Heart left ventricle (tissue), 16 donors: ENCODE data around the gene TMEM209. TPM values are rescaled to one million over a fixed set of nuclear protein-coding genes. Genes with fewer than 3 reads are reported as not detected.
A peak's percentile ranks its signal among the peaks of the same experiment; 100 is the strongest.
"Not testable (repeated sequence)": the region's sequence is repeated elsewhere in the genome, so short reads cannot be mapped to it uniquely, and the experiment has no call there.

Experiments
- ATAC-seq, 4 donors: fragments of 200-7000 bp; cut with Tn5 transposase; one replicate each; pipeline ENCODE4 v1.9.1; 2020 to 2022; ENCODE audit warnings: moderate library complexity in 4 of 4, mild to moderate bottlenecking in 3 of 4, moderate number of reproducible peaks in 1 of 4
- DNase-seq, 5 donors: peaks; one replicate each; pipeline ENCODE4 v3.0.0-alpha.2; 2020
- H3K27ac ChIP-seq, 12 donors: fragments of 200-600 bp; sonication (generic) in 4 of 12; one replicate each; pipeline versions ENCODE4 v1.5.0 to v1.8.0; 2016 to 2022; ENCODE audit warnings: mild to moderate bottlenecking in 2 of 12
- H3K27me3 ChIP-seq, 9 donors: fragments of 200-600 bp; sonication (generic) in 2 of 9; one replicate each; pipeline versions ENCODE4 v1.5.1 to v1.8.0; 2016 to 2022; ENCODE audit warnings: mild to moderate bottlenecking in 3 of 9
- H3K36me3 ChIP-seq, 9 donors: fragments of 200-600 bp; sonication (generic) in 2 of 9; one replicate each; pipeline versions ENCODE4 v1.5.0 to v1.8.0; 2018 to 2022; ENCODE audit warnings: mild to moderate bottlenecking in 2 of 9
- H3K4me1 ChIP-seq, 12 donors: fragments of 200-600 bp; sonication (generic) in 4 of 12; one replicate each; pipeline versions ENCODE4 v1.5.0 to v1.8.0; 2016 to 2022; ENCODE audit warnings: mild to moderate bottlenecking in 3 of 12
- H3K4me3 ChIP-seq, 12 donors: fragments of 200-600 bp; sonication (generic) in 4 of 12; one replicate each; pipeline versions ENCODE4 v1.5.0 to v1.8.0; 2017 to 2022; ENCODE audit warnings: mild to moderate bottlenecking in 9 of 12, moderate library complexity in 4 of 12
- H3K9me3 ChIP-seq, 12 donors: fragments of 200-600 bp; sonication (generic) in 4 of 12; one replicate each; pipeline versions ENCODE4 v1.5.0 to v1.8.0; 2016 to 2022; ENCODE audit warnings: mild to moderate bottlenecking in 1 of 12
- CTCF ChIP-seq, 12 donors: fragments of 200-600 bp; sonication (generic) in 4 of 12; IDR thresholded peaks; one replicate each; pipeline versions ENCODE4 v1.5.0 to v1.8.0; 2018 to 2022; ENCODE audit warnings: antibody characterized with exemption in 12 of 12, mild to moderate bottlenecking in 5 of 12
- POLR2A ChIP-seq, 2 donors: fragments of 450-650 bp; IDR thresholded peaks; one replicate each; pipeline ENCODE4 v1.6.1; 2017; ENCODE audit warnings: antibody characterized with exemption in 2 of 2, mild to moderate bottlenecking in 2 of 2, moderate library complexity in 2 of 2
- WGBS, 4 donors: extraction: QIAGEN DNeasy Blood & Tissue Kit in 2 of 4; methylation state at CpG; one replicate each; pipeline versions ENCODE4 v1.1.5 to v1.1.7; 2013 to 2018; 5-methylcytosine and 5-hydroxymethylcytosine counted together
- intact Hi-C, 10 donors: fragments of 100-400 bp; cut with DNase I; formaldehyde crosslinking; loops; one replicate each; pipeline versions ENCODE4 v1.11.1 to v1.14.2; 2022
- long read RNA-seq, 3 donors: library from polyadenylated mRNA; unstranded; transcript quantifications; one replicate each; pipeline ENCODE4 v2.0.0, GENCODE V29; 2020 to 2021
- polyA plus RNA-seq, 2 donors: library from polyadenylated mRNA; stranded (reverse); fragments of 200-250 nt; gene quantifications; one replicate each; pipeline ENCODE4 v1.2.3, GENCODE V29; 2013
- total RNA-seq, 9 donors: library from RNA; depleted of rRNA in 2 of 9; stranded (reverse); fragments of >200 nt in 2 of 9; fragmentation: NEBNext Ultra II Directional in 3 of 9; extraction: Animal tissue kit (Norgen Biotek cat#: 25700) in 3 of 9; gene quantifications; one replicate each; pipeline versions ENCODE4 v1.1.0 to v1.2.4, GENCODE V29; 2016 to 2023
- donor health status: ischemic (EF 13 %, LVEDD 7.1; RV severe dilation, severe dysfunction).
- donor health status: healthy with polysubstance abuse.
- donor health status: DM: no; HTN: yes; CAD: no.
- donor health status: DM: no; HTN: no; CAD: no.
- donor health status: ischemic (EF 25% LVEDD 6.9; RV normal size, moderate dysfunction).
- donor health status: ischemic (EF 25% LVEDD 5.7; RV mildly dilated, moderate dysfunction).
- donor health status: healthy.
- donor health status: DM: yes; HTN: yes; CAD: no.
- donor health status: ischemic (EF 35%, LVEDD 5.7; RV mildly dilated, moderate dysfunction).
- donor health status: nonischemic (EF 11% LVEDD 7.7; RV severe dilation, severe dysfunction).
- donor health status: DM: yes; HTN: yes; CAD: no.
- donor health status: PGD.
- donor health status: ischemic (EF 29% LVEDD 5.4; RV normal size, mild dysfunction).
- donor health status: nonischemic (EF 23%, LVEDD 6.1; RV moderate dilation, normal function).

TMEM209 gene
- total RNA-seq (10 to 100 TPM in 5 of 9 donors, 1 to 10 TPM in 4; 7.3 to 15.0 (median 10.1) TPM), polyA plus RNA-seq (1 to 10 TPM; 4.4 to 8.4 TPM)
- long read RNA-seq, donor 1, transcript TMEM209-201 (15 exons, 3,545 nt) = major isoform, 5 of 7 reads
- long read RNA-seq, donor 1, partial matches to known transcripts = 2 of 7 reads
- long read RNA-seq, donor 1, other reads (novel, unspliced or antisense) = 0 of 7 reads
- long read RNA-seq, donor 2, transcript TMEM209-201 (15 exons, 3,545 nt) = major isoform, 6 of 16 reads
- long read RNA-seq, donor 2, partial matches to known transcripts = 3 of 16 reads
- long read RNA-seq, donor 2, other reads (novel, unspliced or antisense) = 3 of 16 reads
- long read RNA-seq, donor 3, partial matches to known transcripts = 1 of 3 reads
- long read RNA-seq, donor 3, other reads (novel, unspliced or antisense) = 1 of 3 reads

DNA sequence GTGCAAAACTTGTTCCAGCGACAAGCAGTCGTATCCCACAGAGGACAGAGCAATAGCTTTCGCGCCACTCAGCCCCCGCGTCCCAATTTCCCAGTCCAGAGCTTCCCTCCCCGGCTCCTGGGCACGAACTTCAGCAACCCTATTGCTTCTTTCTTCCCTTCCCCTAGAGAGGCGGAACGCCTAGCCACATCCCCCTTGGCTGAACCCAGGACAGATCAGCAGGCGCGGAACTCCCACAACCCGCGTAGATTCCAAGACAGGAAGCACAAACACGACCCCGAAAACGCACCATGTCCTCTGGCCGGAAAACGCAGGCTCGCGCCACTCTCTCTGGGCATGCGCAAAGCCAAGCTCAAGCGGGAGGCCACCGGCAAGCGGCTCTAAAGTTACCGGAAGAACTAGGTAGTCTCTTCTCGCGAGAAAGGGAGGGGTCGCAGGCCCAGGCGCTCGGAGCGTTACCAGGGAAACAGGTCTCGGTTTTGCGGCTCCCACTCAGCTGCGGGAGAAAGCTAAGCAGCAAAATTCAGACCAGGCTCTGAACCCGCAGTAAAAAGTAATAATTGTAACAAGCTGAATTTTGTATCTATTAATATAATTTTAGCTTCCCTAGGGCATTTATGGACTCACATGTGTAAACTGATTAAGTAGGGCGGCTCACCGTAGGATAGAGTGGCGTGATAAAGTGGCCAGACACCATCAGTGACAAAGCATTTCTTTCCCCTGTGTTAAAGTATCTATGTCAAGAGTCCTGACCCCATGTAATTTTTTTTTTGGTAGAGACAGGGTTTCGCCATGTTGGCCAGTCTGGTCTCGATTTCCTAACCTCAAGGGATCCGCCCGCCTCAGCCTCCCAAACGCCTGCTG lies at the start of gene TMEM209:
Gene TMEM209, minus strand, starts transcription at position 323 of the 864 bp plus-strand sequence. Its CDS starts 31 bp downstream, at position 292.
- Histone ChIP-seq H3K27ac (peak within 1 kb of the TSS; percentile 62 to 93 (median 90)), H3K4me1 (peaks cover 0 to 18% (median 5%) of the 10 kb centered on the region in 12 donors), H3K4me3 (peak within 1 kb of the TSS; percentile 65 to 94 (median 78)), H3K9me3 (no peaks in the 10 kb centered on the region), H3K27me3 (no peaks in the 10 kb centered on the region), H3K36me3 (peaks cover 0 to 35% (median 33%) of the 10 kb centered on the region in 9 donors)
- peak in 1 of 12 donors; percentile 8 for TF ChIP-seq CTCF (IDR thresholded peaks at IDR 0.05)
- TF ChIP-seq POLR2A (IDR thresholded peaks at IDR 0.05) = peak in 1 of 2 donors; percentile 69
- intact Hi-C loops = loop anchor here in 3 of 10 donors (2.0 to 5.0 kb wide), 3 partner anchors 133 to 237 kb away; partner anchors contain the start of genes KLHDC10 (in 2 of the 3) and CEP41 (in 1 of the 3)
- 10 to 12% (median 11%) methylated on average over 40 to 44 of the region's 44 CpGs for WGBS, 4 donors
- peak; percentile 98 to 99 (median 99) for ATAC-seq
- peak; percentile 95 to 98 (median 96) for DNase-seq

DNA sequence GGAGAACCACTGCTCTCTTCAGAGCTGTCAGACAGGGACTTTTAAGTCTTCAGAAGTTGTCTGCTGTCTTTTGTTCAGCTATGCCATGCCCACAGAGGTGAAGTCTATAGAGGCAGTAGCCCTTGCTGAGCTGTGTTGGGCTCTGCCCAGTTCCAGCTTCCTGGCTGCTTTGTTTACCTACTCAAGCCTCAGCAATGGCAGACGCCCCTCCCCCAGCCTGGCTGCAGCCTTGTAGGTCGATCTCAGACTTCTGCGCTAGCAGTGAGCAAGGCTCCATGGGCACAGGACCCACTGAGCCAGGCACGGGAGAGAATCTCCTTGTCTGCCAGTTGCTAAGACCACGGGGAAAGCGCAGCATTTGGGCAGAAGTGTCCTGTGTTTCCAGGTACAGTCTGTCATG lies 49.3 kb upstream of the TMEM209 start:
- no peak for TF ChIP-seq POLR2A (IDR thresholded peaks at IDR 0.05)
- no peak for TF ChIP-seq CTCF (IDR thresholded peaks at IDR 0.05)
- DNase-seq (no peak), ATAC-seq (no peak)
- intact Hi-C loops = no loop called here
- 75 to 86% (median 84%) methylated on average over 5 to 6 of the region's 6 CpGs for WGBS, 4 donors
- Histone ChIP-seq H3K4me3 (no peak overlapping the region), H3K36me3 (no peaks in the 10 kb centered on the region), H3K27ac (no peak overlapping the region), H3K4me1 (no peaks in the 10 kb centered on the region), H3K27me3 (no peaks in the 10 kb centered on the region), H3K9me3 (peaks cover 0 to 47% (median 24%) of the 10 kb centered on the region in 12 donors)

GRCh38 chr7:130249626-130250025 lies 44.4 kb upstream of the TMEM209 start:
- H3K4me3 ChIP-seq, H3K4me1 ChIP-seq, H3K27ac ChIP-seq, ATAC-seq, H3K36me3 ChIP-seq, H3K27me3 ChIP-seq, DNase-seq: not testable (repeated sequence)
- H3K9me3 ChIP-seq = peaks cover 0 to 16% (median 0%) of the 10 kb centered on the region in 12 donors
- WGBS, 4 donors = 88 to 92% (median 90%) methylated on average over 3 of the region's 3 CpGs
- intact Hi-C loops = loop anchor here in 7 of 10 donors (10.0 kb wide), 4 partner anchors 235 to 585 kb away; no protein-coding TSS in a partner anchor

- not testable (repeated sequence) for H3K27ac ChIP-seq, H3K4me1 ChIP-seq, DNase-seq, ATAC-seq, H3K4me3 ChIP-seq, H3K27me3 ChIP-seq, H3K36me3 ChIP-seq
- intact Hi-C loops = loop anchor here in 7 of 10 donors (10.0 kb wide), 4 partner anchors 236 to 586 kb away; no protein-coding TSS in a partner anchor
- H3K9me3 ChIP-seq = peaks cover 0 to 14% (median 0%) of the 10 kb centered on the region in 12 donors
- 91 to 100% (median 95%) methylated on average over 5 of the region's 5 CpGs for WGBS, 4 donors
Observed at GRCh38 chr7:130248842-130249241, 43.6 kb upstream of the TMEM209 start.

DNA sequence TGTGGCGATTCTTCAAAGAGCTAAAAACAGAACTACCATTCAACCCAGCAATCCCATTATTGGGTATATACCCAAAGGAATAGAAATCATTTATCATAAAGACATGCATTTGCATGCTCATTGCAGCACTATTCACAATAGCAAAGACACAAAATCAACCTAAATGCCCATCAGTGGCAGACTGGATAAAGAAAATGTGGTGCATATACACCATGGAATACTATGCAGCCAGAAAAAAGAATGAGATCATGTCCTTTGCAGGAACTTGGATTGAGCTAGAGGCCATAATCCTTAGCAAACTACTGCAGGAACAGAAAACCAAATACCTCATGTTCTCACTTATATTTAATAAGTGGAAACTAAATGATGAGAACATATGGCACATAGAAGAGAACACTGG lies 41.3 kb upstream of the TMEM209 start:
- H3K4me1 ChIP-seq = peaks cover 0 to 11% (median 0%) of the 10 kb centered on the region in 12 donors
- not testable (repeated sequence) for ATAC-seq, H3K27me3 ChIP-seq, H3K27ac ChIP-seq, H3K9me3 ChIP-seq, H3K36me3 ChIP-seq, DNase-seq, H3K4me3 ChIP-seq
- WGBS, 4 donors = 83 to 100% (median 94%) methylated on average over 1 of the region's 1 CpG
- intact Hi-C loops = loop anchor here in 7 of 10 donors (10.0 kb wide), 4 partner anchors 238 to 588 kb away; no protein-coding TSS in a partner anchor

- H3K36me3 ChIP-seq, H3K27me3 ChIP-seq, H3K9me3 ChIP-seq, H3K4me3 ChIP-seq, DNase-seq, ATAC-seq: not testable (repeated sequence)
- peak overlapping the region in 1 of 12 donors; percentile 19 for H3K27ac ChIP-seq
- intact Hi-C loops = loop anchor here in 9 of 10 donors (2.0 to 10.0 kb wide), 6 partner anchors 241 to 591 kb away; no protein-coding TSS in a partner anchor
- peaks cover 0 to 11% (median 0%) of the 10 kb centered on the region in 12 donors for H3K4me1 ChIP-seq
- 28 to 47% (median 40%) methylated on average over 1 of the region's 1 CpG for WGBS, 4 donors
Observed at GRCh38 chr7:130243486-130243885, 38.3 kb upstream of the TMEM209 start.
